Activated naive CD4-positive, alpha-beta T cell treated with anti-CD3 and anti-CD28 coated beads, Interleukin-2, amount 50 U/mL, for 24 hours (primary cell): Measurements from ENCODE around the gene LYSMD4.

Experiments
- H3K27ac Mint-ChIP-seq: one replicate; pipeline ENCODE4 v1.8.0; 2021; ENCODE audit warnings: mild to moderate bottlenecking, mixed read lengths
- H3K27me3 Mint-ChIP-seq: one replicate; pipeline ENCODE4 v1.8.0; 2021; ENCODE audit warnings: mixed read lengths
- H3K36me3 Mint-ChIP-seq: one replicate; pipeline ENCODE4 v1.8.0; 2021; ENCODE audit warnings: mixed read lengths
- H3K4me1 Mint-ChIP-seq: one replicate; pipeline ENCODE4 v1.8.0; 2021; ENCODE audit warnings: mixed read lengths
- H3K4me3 Mint-ChIP-seq: one replicate; pipeline ENCODE4 v1.8.0; 2021; ENCODE audit warnings: mild to moderate bottlenecking, mixed read lengths
- H3K9me3 Mint-ChIP-seq: one replicate; pipeline ENCODE4 v1.8.0; 2021; ENCODE audit warnings: mixed read lengths

Gene LYSMD4

DNA sequence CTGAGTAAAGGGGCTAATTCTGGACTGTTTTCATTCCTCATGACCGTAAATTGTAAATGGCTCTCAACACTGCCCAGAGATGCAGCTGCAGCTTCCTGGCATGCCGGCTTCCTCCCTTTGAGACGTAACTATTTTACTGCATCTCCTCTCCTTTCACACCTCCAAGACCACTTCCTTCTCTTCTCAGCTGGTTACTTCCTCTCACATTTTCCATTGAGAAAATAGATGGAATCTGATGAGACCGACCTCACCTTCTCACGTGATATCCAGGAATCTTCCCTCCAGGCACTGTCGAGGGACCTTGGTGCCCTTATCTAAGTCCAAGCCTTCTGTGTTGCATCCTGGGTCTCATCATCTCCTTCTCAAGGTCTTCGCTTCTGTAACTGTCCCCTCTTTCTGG, 12.7 kb downstream of the LYSMD4 start:
- Mint-ChIP-seq H3K4me3 (peak overlapping the region; percentile 75), H3K9me3 (no peaks in the 10 kb centered on the region), H3K4me1 (peaks cover 41% of the 10 kb centered on the region), H3K36me3 (no peaks in the 10 kb centered on the region), H3K27ac (peak overlapping the region; percentile 86), H3K27me3 (no peaks in the 10 kb centered on the region)

DNA sequence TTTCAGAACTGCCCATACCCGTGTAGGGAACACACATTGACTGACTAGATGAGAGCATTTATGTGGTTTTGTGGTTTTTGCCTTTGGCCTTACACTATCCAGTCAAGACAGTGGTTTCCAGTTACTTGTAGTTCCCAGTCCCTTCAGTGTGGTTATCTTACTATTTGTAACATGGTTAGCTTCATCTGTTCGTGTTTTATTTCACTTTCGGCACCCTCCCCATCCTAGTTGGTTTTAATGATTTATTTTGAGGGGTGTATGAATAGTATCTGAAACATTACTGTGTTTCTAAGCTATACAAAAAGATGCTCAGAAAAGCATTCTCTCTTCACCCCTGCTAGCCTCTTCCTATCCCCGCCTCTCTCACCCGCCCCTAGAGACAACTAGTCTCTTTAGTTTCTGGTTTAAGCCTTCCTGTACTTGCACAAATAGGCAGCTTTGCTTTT, 14.1 kb downstream of the LYSMD4 start:
- H3K27ac Mint-ChIP-seq = peak overlapping the region; percentile 80
- H3K4me3 Mint-ChIP-seq = peak overlapping the region; percentile 9

DNA sequence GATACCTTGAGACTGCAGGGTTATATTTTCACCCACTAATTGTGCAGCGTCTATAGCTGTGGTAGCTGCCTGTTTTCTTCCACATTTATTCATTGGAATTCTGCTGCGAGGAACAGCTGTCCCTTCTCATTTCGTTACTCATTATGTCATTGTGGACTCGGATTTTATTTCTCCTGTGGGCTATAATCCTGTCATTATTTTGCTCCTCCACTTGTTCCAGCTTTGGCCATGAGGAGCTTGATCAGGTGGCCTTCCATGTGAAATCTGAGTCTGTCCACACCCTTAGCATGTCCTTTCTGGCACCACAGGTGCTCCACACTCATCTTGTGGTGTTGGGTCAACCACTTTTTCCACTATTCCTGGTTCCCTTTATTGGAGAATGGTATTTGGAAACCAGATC, 14.8 kb downstream of the LYSMD4 start:
- H3K27me3 Mint-ChIP-seq = no peaks in the 10 kb centered on the region
- H3K36me3 Mint-ChIP-seq = no peaks in the 10 kb centered on the region
- H3K9me3 Mint-ChIP-seq = no peaks in the 10 kb centered on the region
- no peak overlapping the region for H3K27ac Mint-ChIP-seq
- H3K4me1 Mint-ChIP-seq = peaks cover 41% of the 10 kb centered on the region
- no peak overlapping the region for H3K4me3 Mint-ChIP-seq

More for the DNA sequence above, 14.1 kb downstream of the LYSMD4 start:
- Mint-ChIP-seq H3K27me3 (no peaks in the 10 kb centered on the region), H3K36me3 (no peaks in the 10 kb centered on the region), H3K9me3 (no peaks in the 10 kb centered on the region), H3K4me1 (peaks cover 41% of the 10 kb centered on the region)

DNA sequence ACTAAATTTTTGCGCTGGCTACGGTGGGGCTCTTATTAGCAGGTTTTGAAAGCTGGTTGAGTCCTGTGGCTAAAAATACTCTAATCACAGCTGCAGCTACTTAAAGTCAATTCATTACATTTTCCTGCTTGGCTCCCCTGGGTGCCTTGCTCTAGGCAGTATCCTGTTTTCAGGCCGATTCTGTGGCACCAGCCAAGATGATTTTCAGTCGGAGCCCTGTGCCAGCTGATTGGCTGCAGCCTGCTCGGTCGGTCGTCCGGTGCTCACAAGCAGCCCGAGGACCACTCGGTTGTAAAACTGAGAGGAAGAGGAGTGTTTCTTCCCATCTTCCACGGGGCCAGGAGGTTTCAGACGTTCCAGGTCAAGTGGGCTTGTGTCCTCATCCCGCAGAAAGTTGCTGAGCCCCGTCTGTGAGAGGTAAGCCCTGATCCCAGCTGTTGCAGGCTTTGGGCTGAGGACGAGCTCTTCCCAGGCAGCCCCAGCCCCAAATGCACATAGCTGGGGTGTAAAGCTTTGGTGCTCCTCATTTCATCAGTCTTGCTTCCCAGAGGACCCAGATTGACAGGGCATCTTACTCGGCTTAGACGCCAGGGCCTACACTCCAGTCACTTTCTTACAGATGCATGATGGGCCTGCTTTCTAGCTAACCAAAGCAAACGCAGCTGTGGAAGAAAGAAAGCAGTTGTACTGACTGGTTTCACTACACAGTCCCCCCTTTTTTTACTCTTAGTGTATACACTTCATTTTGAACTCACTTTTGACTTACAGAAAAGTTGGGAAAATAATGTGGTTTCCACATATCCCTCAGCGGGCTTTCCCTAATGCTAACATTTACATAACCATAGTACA, 15.9 kb downstream of the LYSMD4 start:
- Mint-ChIP-seq H3K36me3 (peaks cover 3% of the 10 kb centered on the region), H3K9me3 (no peaks in the 10 kb centered on the region), H3K27me3 (no peaks in the 10 kb centered on the region), H3K27ac (no peak overlapping the region), H3K4me3 (no peak overlapping the region), H3K4me1 (peaks cover 41% of the 10 kb centered on the region)

DNA sequence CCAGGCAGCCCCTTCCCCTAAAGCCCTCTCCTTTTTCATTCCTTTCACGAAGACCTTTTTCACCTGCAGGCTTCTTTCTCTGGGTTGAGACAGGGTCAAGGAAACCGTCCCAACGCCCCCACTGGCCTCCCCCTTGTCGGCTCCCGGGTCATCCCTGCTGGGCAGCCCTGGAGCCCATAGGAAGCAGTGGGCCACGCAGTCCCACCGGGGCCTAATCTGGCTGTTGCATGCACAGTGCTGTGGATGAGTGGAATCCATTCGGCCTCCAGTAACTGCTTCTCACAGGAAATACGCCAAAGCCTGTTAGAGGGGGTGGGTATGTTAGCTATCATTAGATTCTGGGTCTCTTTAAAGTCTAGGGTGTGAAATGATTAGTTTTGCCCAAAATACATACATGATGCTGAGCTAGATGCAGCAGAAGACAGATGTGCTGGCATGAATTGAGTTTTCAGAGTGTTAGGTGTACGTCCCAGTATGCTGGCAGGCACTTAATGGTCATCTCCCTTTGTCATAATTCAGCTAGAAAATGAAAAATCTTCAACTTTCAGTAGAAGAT, 16.6 kb downstream of the LYSMD4 start:
- Mint-ChIP-seq H3K9me3 (no peaks in the 10 kb centered on the region), H3K36me3 (peaks cover 3% of the 10 kb centered on the region), H3K27ac (peak overlapping the region; percentile 68), H3K4me1 (peaks cover 34% of the 10 kb centered on the region), H3K4me3 (no peak overlapping the region), H3K27me3 (no peaks in the 10 kb centered on the region)

DNA sequence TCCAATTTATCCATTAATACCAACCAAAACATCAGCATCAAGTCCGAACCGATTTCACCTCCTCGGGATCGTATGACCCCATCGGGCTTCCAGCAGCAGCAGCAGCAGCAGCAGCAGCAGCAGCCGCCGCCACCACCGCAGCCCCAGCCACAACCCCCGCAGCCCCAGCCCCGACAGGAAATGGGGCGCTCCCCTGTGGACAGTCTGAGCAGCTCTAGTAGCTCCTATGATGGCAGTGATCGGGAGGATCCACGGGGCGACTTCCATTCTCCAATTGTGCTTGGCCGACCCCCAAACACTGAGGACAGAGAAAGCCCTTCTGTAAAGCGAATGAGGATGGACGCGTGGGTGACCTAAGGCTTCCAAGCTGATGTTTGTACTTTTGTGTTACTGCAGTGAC, 20.8 kb downstream of the LYSMD4 start:
- no peak overlapping the region for H3K4me3 Mint-ChIP-seq
- H3K36me3 Mint-ChIP-seq = peaks cover 3% of the 10 kb centered on the region
- no peaks in the 10 kb centered on the region for H3K27me3 Mint-ChIP-seq
- peaks cover 23% of the 10 kb centered on the region for H3K4me1 Mint-ChIP-seq
- no peak overlapping the region for H3K27ac Mint-ChIP-seq
- no peaks in the 10 kb centered on the region for H3K9me3 Mint-ChIP-seq

DNA sequence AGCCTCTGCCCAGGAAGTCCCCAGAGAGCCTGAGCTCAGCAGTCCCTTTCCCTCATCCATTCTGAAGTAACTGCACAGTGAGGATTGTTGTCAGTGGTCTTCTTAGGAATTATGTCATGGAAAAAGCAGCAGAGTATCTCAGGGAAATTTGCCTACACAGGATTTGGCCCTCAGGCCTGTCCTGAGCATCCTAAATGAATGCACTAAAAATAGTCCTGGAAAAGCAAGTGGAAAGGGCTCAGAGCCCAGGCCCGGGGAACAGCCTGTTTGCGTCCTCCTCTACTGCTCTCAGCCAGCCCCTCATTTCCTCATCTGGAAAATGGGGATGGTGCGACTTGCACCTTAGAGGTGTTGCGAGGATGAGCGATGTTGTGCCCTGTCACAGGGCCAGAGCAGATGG, 21.6 kb downstream of the LYSMD4 start:
- no peak overlapping the region for H3K27ac Mint-ChIP-seq
- no peaks in the 10 kb centered on the region for H3K9me3 Mint-ChIP-seq
- peaks cover 3% of the 10 kb centered on the region for H3K36me3 Mint-ChIP-seq
- H3K4me1 Mint-ChIP-seq = peaks cover 31% of the 10 kb centered on the region
- no peak overlapping the region for H3K4me3 Mint-ChIP-seq
- H3K27me3 Mint-ChIP-seq = no peaks in the 10 kb centered on the region

DNA sequence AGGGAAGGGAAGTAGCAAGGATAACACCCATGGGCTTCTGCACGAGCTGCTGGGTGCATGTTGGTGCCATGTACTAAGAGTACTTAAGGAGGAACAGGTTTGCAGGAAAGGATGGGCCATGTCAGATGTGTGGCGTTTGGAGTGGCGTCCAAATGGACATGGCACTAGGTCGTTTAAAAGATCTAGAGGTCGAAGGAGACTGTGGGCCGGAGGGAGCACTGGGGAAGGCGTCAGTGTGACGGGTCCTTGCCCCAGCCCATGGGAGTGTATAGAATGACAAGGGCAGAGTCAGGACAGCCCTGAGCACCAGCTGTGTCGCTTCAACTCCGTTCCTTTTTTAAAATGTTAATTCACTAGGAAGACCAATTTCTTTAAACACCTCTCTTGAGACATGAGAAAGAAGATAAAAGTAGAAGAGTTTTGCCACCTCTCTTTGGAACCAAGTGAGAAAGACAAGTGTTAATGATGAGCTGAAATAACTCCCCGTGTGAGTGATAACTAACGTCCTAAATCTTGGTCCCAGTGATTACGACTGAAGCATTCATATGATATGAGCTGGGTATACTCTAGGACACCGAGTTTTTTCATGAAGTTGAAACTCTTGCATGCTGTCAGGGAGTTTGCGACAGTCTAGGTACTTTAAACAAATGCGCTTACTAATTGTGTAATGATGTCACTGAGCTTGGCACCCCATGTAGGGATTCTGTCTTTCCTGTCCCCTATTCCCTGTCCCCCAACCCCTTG, 23.8 kb downstream of the LYSMD4 start:
- Mint-ChIP-seq H3K36me3 (peaks cover 3% of the 10 kb centered on the region), H3K27ac (peak overlapping the region; percentile 46), H3K4me3 (no peak overlapping the region), H3K4me1 (peaks cover 44% of the 10 kb centered on the region), H3K9me3 (no peaks in the 10 kb centered on the region), H3K27me3 (no peaks in the 10 kb centered on the region)

DNA sequence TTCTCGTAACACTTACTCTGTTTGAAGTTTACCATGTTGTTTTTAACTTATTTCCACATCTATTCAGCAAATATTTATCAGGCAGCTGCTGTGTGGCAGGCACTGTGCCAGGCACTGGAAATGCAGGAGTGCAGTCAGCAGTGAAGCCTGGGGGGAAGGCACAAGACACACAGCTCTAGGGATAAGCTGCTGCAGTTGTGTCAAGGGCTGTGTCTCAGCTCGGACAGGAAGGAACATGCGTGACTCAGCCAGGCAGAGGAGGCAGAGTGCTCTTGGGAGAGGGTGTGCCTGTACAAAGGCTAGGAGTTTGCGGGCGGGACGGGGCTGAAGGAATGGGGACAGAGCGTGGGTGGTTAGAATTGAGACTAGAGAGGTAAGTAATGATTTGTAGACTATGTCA, 24.7 kb downstream of the LYSMD4 start:
- Mint-ChIP-seq H3K27ac (peak overlapping the region; percentile 69), H3K4me3 (no peak overlapping the region), H3K36me3 (peaks cover 3% of the 10 kb centered on the region), H3K27me3 (no peaks in the 10 kb centered on the region), H3K9me3 (no peaks in the 10 kb centered on the region), H3K4me1 (peaks cover 52% of the 10 kb centered on the region)

DNA sequence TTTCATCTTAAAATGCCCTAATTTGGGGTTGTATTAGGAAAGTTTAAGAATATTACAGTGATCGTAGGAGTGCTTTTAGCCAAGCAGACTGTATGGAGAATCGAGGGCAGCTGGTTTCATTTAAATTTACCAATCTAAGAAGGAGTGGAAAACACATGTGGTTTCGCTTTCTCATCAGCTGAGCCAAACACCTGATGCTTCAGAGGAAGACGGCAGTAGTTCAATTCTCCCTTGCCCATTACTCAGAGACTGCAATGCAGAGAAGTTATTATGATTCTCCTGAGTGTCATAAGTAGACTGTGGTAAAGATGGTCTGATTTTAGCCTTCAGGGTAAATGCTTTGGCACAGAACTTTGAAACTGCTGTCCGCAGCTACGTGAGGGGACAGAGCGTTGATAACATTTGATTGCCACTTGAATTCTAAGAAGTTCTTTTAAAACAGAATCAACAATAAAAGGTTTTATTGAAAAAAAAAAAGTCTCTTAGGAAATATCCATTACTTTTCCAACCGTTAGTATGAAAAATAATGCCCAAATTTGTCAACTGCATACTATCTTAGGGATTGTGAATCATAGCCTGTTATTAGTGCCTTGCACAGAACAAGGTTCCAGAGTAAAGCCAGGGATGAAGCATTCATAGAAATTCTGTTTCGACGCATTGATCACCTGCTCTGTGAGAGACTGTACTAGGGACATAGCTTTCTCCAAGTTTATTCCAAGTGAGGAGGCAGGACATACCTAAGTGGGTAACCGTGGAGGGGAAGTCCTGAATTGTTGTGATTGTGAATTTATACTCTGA, 25.6 kb downstream of the LYSMD4 start:
- Mint-ChIP-seq H3K9me3 (no peaks in the 10 kb centered on the region), H3K4me3 (peak overlapping the region; percentile 81), H3K27me3 (no peaks in the 10 kb centered on the region), H3K36me3 (no peaks in the 10 kb centered on the region), H3K27ac (peak overlapping the region; percentile 95), H3K4me1 (peaks cover 61% of the 10 kb centered on the region)

DNA sequence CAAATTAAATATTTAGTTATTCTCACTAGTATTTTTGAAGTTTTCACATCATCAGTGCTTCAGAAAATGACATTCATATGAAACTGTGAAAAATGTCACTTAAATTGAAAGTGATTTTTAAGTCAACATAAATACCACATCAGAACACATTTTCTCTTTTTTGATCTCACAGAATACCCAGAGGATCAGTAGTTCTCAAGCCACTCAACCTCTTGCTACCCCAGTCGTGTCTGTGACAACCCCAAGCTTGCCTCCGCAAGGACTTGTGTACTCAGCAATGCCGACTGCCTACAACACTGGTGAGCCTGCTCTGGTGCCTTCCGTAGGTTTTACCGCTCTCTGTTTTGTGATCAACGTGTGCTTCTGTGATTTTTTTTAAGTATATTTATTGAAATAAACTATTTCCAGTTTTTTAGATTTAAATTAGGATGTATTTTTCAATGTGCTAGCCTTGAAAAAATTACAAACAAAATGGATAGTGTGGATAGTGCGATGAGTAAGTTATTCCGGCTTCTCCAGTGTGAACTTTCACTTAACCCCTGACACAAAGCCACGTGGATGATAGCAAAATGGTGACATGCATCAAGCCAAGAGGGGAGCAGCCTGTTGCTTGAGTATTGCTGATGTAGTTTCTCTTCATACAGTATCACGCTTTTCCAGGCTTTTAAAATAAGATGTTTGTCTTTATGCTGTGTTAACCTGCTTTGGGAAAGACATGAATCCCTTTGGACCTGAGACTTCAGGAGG, 26.5 kb downstream of the LYSMD4 start:
- no peaks in the 10 kb centered on the region for H3K36me3 Mint-ChIP-seq
- peak overlapping the region; percentile 81 for H3K4me3 Mint-ChIP-seq
- no peaks in the 10 kb centered on the region for H3K27me3 Mint-ChIP-seq
- H3K9me3 Mint-ChIP-seq = no peaks in the 10 kb centered on the region
- H3K4me1 Mint-ChIP-seq = peaks cover 63% of the 10 kb centered on the region
- H3K27ac Mint-ChIP-seq = peak overlapping the region; percentile 95

DNA sequence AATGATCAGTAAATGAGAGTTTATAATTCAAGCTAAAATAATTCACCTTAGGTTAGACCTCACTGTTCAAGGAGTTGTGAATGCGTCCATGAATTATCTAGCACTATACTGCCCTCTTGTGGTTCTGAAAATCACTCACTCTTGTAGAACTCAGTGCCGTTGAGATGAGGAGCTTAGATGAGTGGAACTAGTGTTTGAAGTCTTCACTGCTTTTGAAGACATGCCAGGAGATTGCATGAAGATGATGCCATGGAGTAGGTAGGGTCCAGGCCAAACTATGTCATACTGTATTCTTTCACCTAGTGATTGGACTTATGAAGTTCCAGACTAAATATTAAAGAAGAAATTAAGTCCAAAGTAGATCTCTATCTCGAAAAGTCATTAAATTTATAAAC, 28.8 kb downstream of the LYSMD4 start:
- H3K27ac Mint-ChIP-seq = no peak overlapping the region
- H3K27me3 Mint-ChIP-seq = no peaks in the 10 kb centered on the region
- H3K36me3 Mint-ChIP-seq = no peaks in the 10 kb centered on the region
- no peak overlapping the region for H3K4me3 Mint-ChIP-seq
- peaks cover 60% of the 10 kb centered on the region for H3K4me1 Mint-ChIP-seq
- no peaks in the 10 kb centered on the region for H3K9me3 Mint-ChIP-seq

DNA sequence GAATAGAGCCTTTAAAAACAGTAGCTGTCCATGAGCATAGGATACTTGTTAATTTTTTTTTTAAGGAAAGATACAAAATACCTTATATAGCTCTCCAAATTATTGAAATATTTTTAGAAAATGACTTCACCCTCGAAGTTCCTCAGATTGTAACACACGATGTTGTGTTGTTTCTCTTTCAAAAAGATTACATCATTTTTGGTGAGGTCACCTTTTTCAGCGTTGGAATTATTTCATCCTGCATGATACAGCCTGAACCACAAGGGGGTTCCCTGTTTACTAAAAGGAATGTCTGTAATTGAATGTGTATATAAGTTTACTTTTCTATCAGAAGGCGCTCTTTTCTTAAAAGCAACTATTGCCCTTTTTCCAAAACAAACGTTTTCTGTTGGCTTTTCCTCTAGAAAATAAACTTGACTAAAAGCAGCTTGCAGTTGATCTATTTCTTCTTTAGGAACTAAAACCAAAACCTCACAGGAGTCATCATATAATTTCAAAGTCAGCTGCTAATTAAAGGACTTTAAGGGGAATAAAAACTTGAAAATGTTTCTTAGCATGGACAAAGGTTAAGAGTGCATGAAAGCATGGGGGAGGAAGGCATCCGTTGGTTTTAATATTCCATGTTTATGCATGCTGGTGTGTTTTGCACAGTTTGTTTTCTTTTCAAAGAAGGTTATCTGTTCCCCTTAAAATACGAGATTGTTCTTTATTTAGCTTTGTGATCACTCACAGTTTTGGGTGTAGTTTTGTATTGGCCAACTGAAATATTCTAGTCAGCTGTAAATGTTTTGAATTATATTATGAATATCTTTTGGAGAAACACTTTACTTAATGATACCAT, 29.4 kb downstream of the LYSMD4 start:
- Mint-ChIP-seq H3K4me1 (peaks cover 54% of the 10 kb centered on the region), H3K36me3 (no peaks in the 10 kb centered on the region), H3K27me3 (no peaks in the 10 kb centered on the region), H3K27ac (peak overlapping the region; percentile 73), H3K9me3 (no peaks in the 10 kb centered on the region), H3K4me3 (no peak overlapping the region)
